HepG2 (cell line): ENCODE measurements around the gene CFAP61. TPM values are rescaled to one million over a fixed set of nuclear protein-coding genes. Genes with fewer than 3 reads are reported as not detected.
A peak's percentile ranks its signal among the peaks of the same experiment; 100 is the strongest.

Experiments
- CC2D1A ChIP-seq: sonication (generic); formaldehyde crosslinking; IDR thresholded peaks from 2 replicates; pipeline ENCODE4 v1.8.1; 2023; ENCODE audit warnings: mild to moderate bottlenecking, missing genetic modification reagents
- HOXD1 ChIP-seq: sonication (generic); formaldehyde crosslinking; IDR thresholded peaks from 2 replicates; pipeline ENCODE4 v1.5.0; 2020; ENCODE audit warnings: missing genetic modification reagents
- KLF6 ChIP-seq: IDR thresholded peaks from 2 replicates; pipeline ENCODE4 v1.8.0; 2016; ENCODE audit warnings: missing biosample characterization, missing genetic modification reagents
- MAFF ChIP-seq: IDR thresholded peaks from 2 replicates; pipeline ENCODE4 v1.6.1; 2011; ENCODE audit warnings: low read depth, low read length, improper control_type of control experiment
- PHF20 ChIP-seq: sonication (generic); formaldehyde crosslinking; IDR thresholded peaks from 2 replicates; pipeline ENCODE4 v1.5.0; 2020; ENCODE audit warnings: mild to moderate bottlenecking, missing genetic modification reagents
- PITX1 ChIP-seq: sonication (generic); formaldehyde crosslinking; IDR thresholded peaks from 2 replicates; pipeline ENCODE4 v1.5.1; 2020; ENCODE audit warnings: mild to moderate bottlenecking, missing genetic modification reagents
- SMARCC2 ChIP-seq: fragments of 450-650 bp; IDR thresholded peaks from 2 replicates; pipeline ENCODE4 v1.6.1; 2017; ENCODE audit warnings: antibody characterized with exemption, mild to moderate bottlenecking
- SMYD3 ChIP-seq: sonication (generic); formaldehyde crosslinking; IDR thresholded peaks from 2 replicates; pipeline ENCODE4 v1.8.1; 2023; ENCODE audit warnings: mild to moderate bottlenecking, missing genetic modification reagents
- SNAI1 ChIP-seq: sonication (generic); formaldehyde crosslinking; IDR thresholded peaks from 2 replicates; pipeline ENCODE4 v1.5.0; 2020; ENCODE audit warnings: mild to moderate bottlenecking, missing genetic modification reagents, borderline replicate concordance
- U2AF2 ChIP-seq: fragments of 200-400 bp; formaldehyde crosslinking; IDR thresholded peaks from 2 replicates; pipeline ENCODE4 v1.6.1; 2017; ENCODE audit warnings: low read depth, mild to moderate bottlenecking, low read length
- ZMYM2 ChIP-seq: sonication (generic); formaldehyde crosslinking; IDR thresholded peaks from 2 replicates; pipeline ENCODE4 v1.8.0; 2022; ENCODE audit warnings: mild to moderate bottlenecking, missing genetic modification reagents
- ZMYM3 ChIP-seq: sonication (generic); formaldehyde crosslinking; IDR thresholded peaks from 2 replicates; pipeline ENCODE4 v1.5.1; 2020; ENCODE audit warnings: mild to moderate bottlenecking, missing genetic modification reagents
- ZNF10 ChIP-seq: sonication (generic); formaldehyde crosslinking; IDR thresholded peaks from 2 replicates; pipeline ENCODE4 v1.4.0; 2020; ENCODE audit warnings: mild to moderate bottlenecking, low read depth, missing genetic modification reagents, borderline replicate concordance
- ZNF460 ChIP-seq: sonication (generic); formaldehyde crosslinking; IDR thresholded peaks from 2 replicates; pipeline ENCODE4 v1.5.1; 2020; ENCODE audit warnings: missing genetic modification reagents, mild to moderate bottlenecking, borderline replicate concordance
- ZNF773 ChIP-seq: sonication (generic); formaldehyde crosslinking; IDR thresholded peaks from 2 replicates; pipeline ENCODE4 v1.4.0; 2020; ENCODE audit warnings: missing genetic modification reagents, borderline replicate concordance
- polyA plus RNA-seq, 8 experiments: library from polyadenylated mRNA; depleted of rRNA in 3 of 8; stranded (reverse) in 7 of 8; unstranded in 1 of 8; fragments of >200 nt; fragmentation: Illumina TruSeq in 4 of 8; extraction: Trizol in 4 of 8; gene quantifications; 2 replicates each; pipeline versions ENCODE4 v1.2.1 to v1.2.3, GENCODE V29; 2011 to 2016; ENCODE audit warnings: low read depth in 4 of 8, missing spikeins in 1 of 8, mixed read lengths in 1 of 8; ENCODE audit not compliant: insufficient read depth in 1 of 8
- total RNA-seq, 5 experiments: library from RNA; depleted of rRNA; stranded (reverse); fragments of >200 nt; fragmentation: Illumina TruSeq; extraction: Trizol; gene quantifications; 2 replicates each; pipeline ENCODE4 v1.2.3, GENCODE V29; 2016; ENCODE audit warnings: low read depth in 1 of 5
- TF ChIP-seq, protein P1 (sequence below): sonication (generic); formaldehyde crosslinking; conservative IDR thresholded peaks from 2 replicates; pipeline ENCODE4 v1.4.0; 2020; ENCODE audit warnings: missing genetic modification reagents
- TF ChIP-seq, protein P2 (sequence below): sonication (generic); formaldehyde crosslinking; IDR thresholded peaks from 2 replicates; pipeline ENCODE4 v1.5.0; 2020; ENCODE audit warnings: mild to moderate bottlenecking, missing genetic modification reagents, borderline replicate concordance
- TF ChIP-seq, protein P3 (sequence below): sonication (generic); formaldehyde crosslinking; IDR thresholded peaks from 2 replicates; pipeline ENCODE4 v1.4.0; 2020; ENCODE audit warnings: missing genetic modification reagents
- TF ChIP-seq, protein P4 (sequence below): sonication (generic); formaldehyde crosslinking; IDR thresholded peaks from 2 replicates; pipeline ENCODE4 v1.9.0; 2022; ENCODE audit warnings: low read depth, missing genetic modification reagents
- TF ChIP-seq, protein P5 (sequence below): sonication (generic); formaldehyde crosslinking; IDR thresholded peaks from 2 replicates; pipeline ENCODE4 v1.5.0; 2020; ENCODE audit warnings: missing genetic modification reagents, mild to moderate bottlenecking, borderline replicate concordance

The CFAP61 gene
- total and polyA plus RNA-seq, 2 of the 13 experiments (the other 11 are each of a cell fraction or from before 2014, with no cell fraction given), result 0.27 TPM; not detected in 1

DNA sequence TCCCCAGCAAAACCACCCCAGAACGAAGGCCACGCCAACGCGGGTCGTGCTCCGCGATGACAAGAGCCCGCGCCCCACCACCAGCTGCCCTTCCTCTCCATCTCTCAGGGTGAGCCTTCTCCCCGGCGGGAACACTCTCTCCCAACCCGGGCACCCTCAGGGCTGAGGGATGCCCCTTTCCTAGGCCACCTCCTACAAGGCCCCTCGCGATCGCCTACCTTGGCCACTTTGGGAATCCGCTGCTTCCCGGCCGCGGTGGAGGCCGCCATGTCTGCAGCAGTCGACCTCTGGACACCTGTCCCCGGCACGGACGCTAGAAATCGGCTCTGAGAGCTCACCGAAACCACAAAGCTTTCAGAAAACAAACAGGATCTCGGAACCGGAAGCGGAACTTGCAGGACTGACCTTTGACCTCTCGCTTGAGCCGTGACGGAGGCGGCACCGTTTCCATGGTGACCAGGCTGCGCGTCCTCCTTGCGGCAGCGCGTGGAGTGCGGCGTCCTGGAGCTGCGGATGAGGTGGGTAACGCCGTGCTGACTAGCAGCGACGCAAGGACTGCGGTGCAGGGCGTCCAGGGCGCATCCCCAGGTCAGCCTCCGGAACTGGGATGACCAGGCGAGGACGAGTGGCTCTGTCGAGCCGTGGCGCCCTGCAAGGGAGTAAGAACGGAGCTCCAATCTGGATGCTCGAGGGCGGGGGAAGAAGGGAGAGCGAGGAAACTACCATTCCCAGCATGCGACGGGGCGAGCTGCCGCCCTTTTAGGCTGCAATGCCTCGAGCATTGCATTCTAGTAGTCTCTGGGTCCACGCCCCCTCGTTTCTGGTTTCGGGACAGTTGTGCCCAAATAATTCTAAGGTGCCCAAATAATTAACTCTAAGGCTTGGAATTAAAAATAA is at the start of gene CFAP61, which contains the start of gene CRNKL1 (continued):
- TF ChIP-seq, protein P1, sequence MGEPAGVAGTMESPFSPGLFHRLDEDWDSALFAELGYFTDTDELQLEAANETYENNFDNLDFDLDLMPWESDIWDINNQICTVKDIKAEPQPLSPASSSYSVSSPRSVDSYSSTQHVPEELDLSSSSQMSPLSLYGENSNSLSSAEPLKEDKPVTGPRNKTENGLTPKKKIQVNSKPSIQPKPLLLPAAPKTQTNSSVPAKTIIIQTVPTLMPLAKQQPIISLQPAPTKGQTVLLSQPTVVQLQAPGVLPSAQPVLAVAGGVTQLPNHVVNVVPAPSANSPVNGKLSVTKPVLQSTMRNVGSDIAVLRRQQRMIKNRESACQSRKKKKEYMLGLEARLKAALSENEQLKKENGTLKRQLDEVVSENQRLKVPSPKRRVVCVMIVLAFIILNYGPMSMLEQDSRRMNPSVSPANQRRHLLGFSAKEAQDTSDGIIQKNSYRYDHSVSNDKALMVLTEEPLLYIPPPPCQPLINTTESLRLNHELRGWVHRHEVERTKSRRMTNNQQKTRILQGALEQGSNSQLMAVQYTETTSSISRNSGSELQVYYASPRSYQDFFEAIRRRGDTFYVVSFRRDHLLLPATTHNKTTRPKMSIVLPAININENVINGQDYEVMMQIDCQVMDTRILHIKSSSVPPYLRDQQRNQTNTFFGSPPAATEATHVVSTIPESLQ, result peak; percentile 73; the same call in 1 of the 2 replicates
- TF ChIP-seq, protein P2, sequence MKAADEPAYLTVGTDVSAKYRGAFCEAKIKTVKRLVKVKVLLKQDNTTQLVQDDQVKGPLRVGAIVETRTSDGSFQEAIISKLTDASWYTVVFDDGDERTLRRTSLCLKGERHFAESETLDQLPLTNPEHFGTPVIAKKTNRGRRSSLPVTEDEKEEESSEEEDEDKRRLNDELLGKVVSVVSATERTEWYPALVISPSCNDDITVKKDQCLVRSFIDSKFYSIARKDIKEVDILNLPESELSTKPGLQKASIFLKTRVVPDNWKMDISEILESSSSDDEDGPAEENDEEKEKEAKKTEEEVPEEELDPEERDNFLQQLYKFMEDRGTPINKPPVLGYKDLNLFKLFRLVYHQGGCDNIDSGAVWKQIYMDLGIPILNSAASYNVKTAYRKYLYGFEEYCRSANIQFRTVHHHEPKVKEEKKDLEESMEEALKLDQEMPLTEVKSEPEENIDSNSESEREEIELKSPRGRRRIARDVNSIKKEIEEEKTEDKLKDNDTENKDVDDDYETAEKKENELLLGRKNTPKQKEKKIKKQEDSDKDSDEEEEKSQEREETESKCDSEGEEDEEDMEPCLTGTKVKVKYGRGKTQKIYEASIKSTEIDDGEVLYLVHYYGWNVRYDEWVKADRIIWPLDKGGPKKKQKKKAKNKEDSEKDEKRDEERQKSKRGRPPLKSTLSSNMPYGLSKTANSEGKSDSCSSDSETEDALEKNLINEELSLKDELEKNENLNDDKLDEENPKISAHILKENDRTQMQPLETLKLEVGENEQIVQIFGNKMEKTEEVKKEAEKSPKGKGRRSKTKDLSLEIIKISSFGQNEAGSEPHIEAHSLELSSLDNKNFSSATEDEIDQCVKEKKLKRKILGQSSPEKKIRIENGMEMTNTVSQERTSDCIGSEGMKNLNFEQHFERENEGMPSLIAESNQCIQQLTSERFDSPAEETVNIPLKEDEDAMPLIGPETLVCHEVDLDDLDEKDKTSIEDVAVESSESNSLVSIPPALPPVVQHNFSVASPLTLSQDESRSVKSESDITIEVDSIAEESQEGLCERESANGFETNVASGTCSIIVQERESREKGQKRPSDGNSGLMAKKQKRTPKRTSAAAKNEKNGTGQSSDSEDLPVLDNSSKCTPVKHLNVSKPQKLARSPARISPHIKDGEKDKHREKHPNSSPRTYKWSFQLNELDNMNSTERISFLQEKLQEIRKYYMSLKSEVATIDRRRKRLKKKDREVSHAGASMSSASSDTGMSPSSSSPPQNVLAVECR, result peak; percentile 100
- TF ChIP-seq PHF20 (peak; percentile 95), ZNF773 (CRISPR knock-in tag) (peak; percentile 95; the same call in 1 of the 2 replicates), ZMYM3 (CRISPR knock-in tag) (peak; percentile 9; the same call in 1 of the 2 replicates), KLF6 (CRISPR knock-in tag) (peak; percentile 80), ZNF10 (CRISPR knock-in tag) (no peak; the same call in 1 of the 2 replicates), ZMYM2 (no peak), SMARCC2 (no peak), HOXD1 (CRISPR knock-in tag) (peak; percentile 88), U2AF2 (no peak), PITX1 (CRISPR knock-in tag) (peak; percentile 88), ZNF460 (CRISPR knock-in tag) (no peak), CC2D1A (no peak; the same call in 1 of the 2 replicates), SMYD3 (CRISPR knock-in tag) (no peak; the same call in 1 of the 2 replicates), SNAI1 (CRISPR knock-in tag) (no peak; the same call in 1 of the 2 replicates), MAFF (no peak)
- TF ChIP-seq, protein P3, sequence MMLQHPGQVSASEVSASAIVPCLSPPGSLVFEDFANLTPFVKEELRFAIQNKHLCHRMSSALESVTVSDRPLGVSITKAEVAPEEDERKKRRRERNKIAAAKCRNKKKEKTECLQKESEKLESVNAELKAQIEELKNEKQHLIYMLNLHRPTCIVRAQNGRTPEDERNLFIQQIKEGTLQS (CRISPR knock-in tag), result peak; percentile 35; the same call in 1 of the 2 replicates
- TF ChIP-seq, protein P4, sequence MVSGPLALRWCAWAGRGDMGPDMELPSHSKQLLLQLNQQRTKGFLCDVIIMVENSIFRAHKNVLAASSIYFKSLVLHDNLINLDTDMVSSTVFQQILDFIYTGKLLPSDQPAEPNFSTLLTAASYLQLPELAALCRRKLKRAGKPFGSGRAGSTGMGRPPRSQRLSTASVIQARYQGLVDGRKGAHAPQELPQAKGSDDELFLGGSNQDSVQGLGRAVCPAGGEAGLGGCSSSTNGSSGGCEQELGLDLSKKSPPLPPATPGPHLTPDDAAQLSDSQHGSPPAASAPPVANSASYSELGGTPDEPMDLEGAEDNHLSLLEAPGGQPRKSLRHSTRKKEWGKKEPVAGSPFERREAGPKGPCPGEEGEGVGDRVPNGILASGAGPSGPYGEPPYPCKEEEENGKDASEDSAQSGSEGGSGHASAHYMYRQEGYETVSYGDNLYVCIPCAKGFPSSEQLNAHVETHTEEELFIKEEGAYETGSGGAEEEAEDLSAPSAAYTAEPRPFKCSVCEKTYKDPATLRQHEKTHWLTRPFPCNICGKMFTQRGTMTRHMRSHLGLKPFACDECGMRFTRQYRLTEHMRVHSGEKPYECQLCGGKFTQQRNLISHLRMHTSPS (CRISPR knock-in tag), result no peak; the same call in 1 of the 2 replicates
- TF ChIP-seq, protein P5, sequence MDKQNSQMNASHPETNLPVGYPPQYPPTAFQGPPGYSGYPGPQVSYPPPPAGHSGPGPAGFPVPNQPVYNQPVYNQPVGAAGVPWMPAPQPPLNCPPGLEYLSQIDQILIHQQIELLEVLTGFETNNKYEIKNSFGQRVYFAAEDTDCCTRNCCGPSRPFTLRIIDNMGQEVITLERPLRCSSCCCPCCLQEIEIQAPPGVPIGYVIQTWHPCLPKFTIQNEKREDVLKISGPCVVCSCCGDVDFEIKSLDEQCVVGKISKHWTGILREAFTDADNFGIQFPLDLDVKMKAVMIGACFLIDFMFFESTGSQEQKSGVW, result no peak
